CD4-positive, CD25-positive, alpha-beta regulatory T cell (primary cell): ENCODE results near the gene PCBP4. TPM values are rescaled to one million over a fixed set of nuclear protein-coding genes. Genes with fewer than 3 reads are reported as not detected.
A peak's percentile ranks its signal among the peaks of the same experiment; 100 is the strongest.

Source experiments
- ATAC-seq, 2 donors: fragments of 150-1000 bp; cut with Tn5 transposase; one replicate each; pipeline ENCODE4 v1.10.0; 2021; ENCODE audit warnings: low read depth in 2 of 2, moderate number of reproducible peaks in 2 of 2, moderate library complexity in 1 of 2
- DNase-seq, 3 donors: peaks; one replicate each; pipeline versions ENCODE4 v3.0.0 to v3.0.0-alpha.2; 2012 to 2022; ENCODE audit warnings: mixed read lengths in 1 of 3
- H3K27ac ChIP-seq: one replicate; pipeline ENCODE4 v1.7.0; 2013; ENCODE audit warnings: mild to moderate bottlenecking, low read length; ENCODE audit not compliant: insufficient read depth, poor library complexity, severe bottlenecking
- H3K27me3 ChIP-seq: one replicate; pipeline ENCODE4 v1.7.0; 2013; ENCODE audit warnings: low read length; ENCODE audit not compliant: control insufficient read depth, insufficient read depth
- H3K36me3 ChIP-seq: one replicate; pipeline ENCODE4 v1.7.0; 2013; ENCODE audit warnings: mild to moderate bottlenecking, low read length, moderate library complexity; ENCODE audit not compliant: control insufficient read depth, insufficient read depth
- H3K4me1 ChIP-seq: 2 replicates; pipeline ENCODE4 v1.7.0; 2013; ENCODE audit warnings: mild to moderate bottlenecking, low read length; ENCODE audit not compliant: insufficient read depth, control insufficient read depth, poor library complexity, severe bottlenecking
- H3K4me3 ChIP-seq: one replicate; pipeline ENCODE4 v1.7.0; 2013; ENCODE audit warnings: low read depth, mild to moderate bottlenecking, low read length, moderate library complexity
- H3K9me3 ChIP-seq, 2 experiments: 1 replicate in 1 of 2; 2 replicates in 1 of 2; pipeline ENCODE4 v1.7.0; 2013; ENCODE audit warnings: low read length in 2 of 2, mild to moderate bottlenecking in 1 of 2, moderate library complexity in 1 of 2; ENCODE audit not compliant: control insufficient read depth in 2 of 2
- H3K27ac Mint-ChIP-seq, 3 donors: one replicate each; pipeline ENCODE4 v1.8.0; 2020 to 2022; ENCODE audit warnings: mild to moderate bottlenecking in 3 of 3, mixed read lengths in 3 of 3, moderate library complexity in 2 of 3
- H3K27me3 Mint-ChIP-seq: one replicate; pipeline ENCODE4 v1.8.0; 2022; ENCODE audit warnings: mild to moderate bottlenecking, mixed read lengths
- H3K36me3 Mint-ChIP-seq: one replicate; pipeline ENCODE4 v1.8.0; 2020; ENCODE audit warnings: mixed read lengths
- H3K4me1 Mint-ChIP-seq, 4 donors: one replicate each; pipeline ENCODE4 v1.8.0; 2020 to 2022; ENCODE audit warnings: mixed read lengths in 4 of 4, mild to moderate bottlenecking in 1 of 4
- H3K4me3 Mint-ChIP-seq, 4 donors: one replicate each; pipeline ENCODE4 v1.8.0; 2020 to 2022; ENCODE audit warnings: mild to moderate bottlenecking in 4 of 4, mixed read lengths in 4 of 4, moderate library complexity in 3 of 4
- H3K9me3 Mint-ChIP-seq, 7 donors: one replicate each; pipeline ENCODE4 v1.8.0; 2020 to 2022; ENCODE audit warnings: mixed read lengths in 7 of 7, mild to moderate bottlenecking in 3 of 7, moderate library complexity in 2 of 7
- polyA plus RNA-seq, 4 donors: library from polyadenylated mRNA; unstranded; fragments of 300-500 nt; fragmentation: Illumina TruSeq; gene quantifications; one replicate each; pipeline ENCODE4 v1.2.3, GENCODE V29; 2021
- total RNA-seq: library from RNA; stranded (reverse); gene quantifications from one replicate; pipeline ENCODE4 v1.2.3, GENCODE V29; 2022

PCBP4 gene
- total RNA-seq = 24.6 TPM
- 10 to 100 TPM in 3 of 4 donors, 1 to 10 TPM in 1; 9.6 to 19.4 (median 12.9) TPM for polyA plus RNA-seq

DNA sequence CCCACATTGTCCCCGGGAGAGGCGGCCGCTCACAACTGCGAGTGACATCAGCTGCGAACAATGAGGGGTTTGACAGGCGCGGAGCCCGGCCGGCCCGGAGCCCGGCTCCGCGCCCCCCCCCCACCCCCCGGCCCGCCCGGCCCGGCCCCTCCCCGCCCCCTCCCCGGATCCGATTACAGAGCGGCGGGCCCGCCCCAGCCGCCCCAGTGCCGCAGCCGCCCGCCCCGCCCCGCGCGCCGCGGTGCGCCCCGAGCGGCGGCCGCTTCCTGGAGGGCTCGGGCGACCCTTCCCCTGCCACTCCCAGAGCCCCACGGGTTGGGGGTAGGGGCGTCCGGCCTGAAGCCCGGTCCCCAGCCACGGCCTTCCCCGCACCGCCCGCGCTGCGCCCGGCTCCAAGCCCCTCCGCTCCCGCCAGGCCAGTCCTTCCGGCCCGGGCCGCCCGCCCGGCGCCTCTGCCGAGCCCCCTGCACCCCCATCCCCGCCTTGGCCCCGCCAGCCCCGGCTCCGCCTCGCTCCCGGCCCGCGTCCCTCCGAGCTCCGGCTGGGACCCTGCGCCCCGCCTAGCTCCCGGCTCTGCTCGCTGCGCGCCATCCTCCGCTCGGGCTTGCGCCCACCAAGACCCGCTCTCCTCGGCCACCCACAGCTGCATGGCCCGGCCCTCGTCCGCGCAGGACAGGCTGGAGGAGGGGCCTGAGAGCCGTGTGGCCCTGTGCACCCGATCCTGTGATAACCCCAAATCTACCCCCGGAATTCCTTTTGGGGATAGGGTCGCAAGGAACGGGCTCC is at the start of gene PCBP4:
Gene PCBP4, minus strand, starts transcription at position 71 of the 786 bp plus-strand sequence. CDS start 6,214 bp downstream, outside the sequence.
- H3K9me3 Mint-ChIP-seq = no peaks in the 10 kb centered on the region
- H3K27ac Mint-ChIP-seq = peak within 1 kb of the TSS; percentile 71 to 87 (median 77)
- H3K4me1 Mint-ChIP-seq = peaks cover 0 to 50% (median 14%) of the 10 kb centered on the region in 4 donors
- peak; percentile 56 to 59 for ATAC-seq
- Histone ChIP-seq H3K27ac (peak within 1 kb of the TSS; percentile 47), H3K4me3 (peak within 1 kb of the TSS; percentile 59), H3K4me1 (peaks cover 24% of the 10 kb centered on the region), H3K36me3 (no peaks in the 10 kb centered on the region), H3K27me3 (no peaks in the 10 kb centered on the region), H3K9me3 (no peaks in the 10 kb centered on the region)
- no peaks in the 10 kb centered on the region for H3K27me3 Mint-ChIP-seq
- DNase-seq = peak; percentile 31 to 43 (median 35)
- H3K4me3 Mint-ChIP-seq = peak within 1 kb of the TSS; percentile 86 to 97 (median 90)
- H3K36me3 Mint-ChIP-seq = no peaks in the 10 kb centered on the region

DNA sequence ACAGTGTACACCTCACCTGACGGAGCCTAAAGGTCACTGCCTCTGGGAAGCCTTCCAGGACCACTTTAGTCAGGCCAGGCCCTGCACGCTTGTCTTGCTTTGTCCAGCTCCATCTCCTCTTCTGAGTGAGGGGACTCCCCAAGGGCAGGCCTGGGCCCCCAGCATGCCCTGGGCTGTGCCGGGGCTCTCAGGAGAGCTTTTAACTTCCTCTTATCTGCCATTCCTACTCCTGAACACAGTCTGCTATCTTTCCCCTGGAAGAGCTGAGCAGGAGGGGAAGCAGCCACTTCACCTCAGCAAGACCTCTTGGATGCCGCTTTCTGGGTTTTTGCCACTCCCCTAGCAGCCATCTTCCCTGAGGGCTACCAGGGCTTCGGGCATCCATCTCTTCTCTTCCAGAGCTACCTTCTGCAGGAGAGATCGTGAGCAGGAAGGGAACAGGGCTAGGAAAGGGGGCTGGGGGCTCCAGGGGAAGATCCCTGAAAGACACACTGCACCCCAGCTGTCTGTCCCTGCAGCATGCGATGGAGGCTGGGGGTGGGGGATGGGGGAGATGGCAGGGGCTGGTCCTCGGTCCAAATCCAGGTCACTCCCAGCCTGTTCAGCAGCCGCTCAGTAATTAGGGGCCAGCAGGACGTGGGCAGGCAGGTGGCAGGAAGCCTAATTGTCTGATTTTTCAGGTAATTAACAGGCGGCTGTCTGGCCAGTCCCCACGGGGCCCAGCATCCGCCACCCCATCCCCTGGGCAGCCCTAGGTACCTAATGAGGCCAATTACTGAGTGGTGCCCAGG is 48.4 kb upstream of the PCBP4 start:
- H3K9me3 ChIP-seq = no peaks in the 10 kb centered on the region
- Mint-ChIP-seq H3K9me3 (peaks cover 0 to 1% (median 0%) of the 10 kb centered on the region in 7 donors), H3K4me3 (no peak overlapping the region), H3K27me3 (no peaks in the 10 kb centered on the region), H3K27ac (no peak overlapping the region), H3K36me3 (no peaks in the 10 kb centered on the region), H3K4me1 (no peaks in the 10 kb centered on the region)
- H3K4me3 ChIP-seq = no peak overlapping the region
- no peaks in the 10 kb centered on the region for H3K27me3 ChIP-seq
- ATAC-seq (no peak), DNase-seq (no peak)
- no peaks in the 10 kb centered on the region for H3K36me3 ChIP-seq
- no peaks in the 10 kb centered on the region for H3K4me1 ChIP-seq
- no peak overlapping the region for H3K27ac ChIP-seq

DNA sequence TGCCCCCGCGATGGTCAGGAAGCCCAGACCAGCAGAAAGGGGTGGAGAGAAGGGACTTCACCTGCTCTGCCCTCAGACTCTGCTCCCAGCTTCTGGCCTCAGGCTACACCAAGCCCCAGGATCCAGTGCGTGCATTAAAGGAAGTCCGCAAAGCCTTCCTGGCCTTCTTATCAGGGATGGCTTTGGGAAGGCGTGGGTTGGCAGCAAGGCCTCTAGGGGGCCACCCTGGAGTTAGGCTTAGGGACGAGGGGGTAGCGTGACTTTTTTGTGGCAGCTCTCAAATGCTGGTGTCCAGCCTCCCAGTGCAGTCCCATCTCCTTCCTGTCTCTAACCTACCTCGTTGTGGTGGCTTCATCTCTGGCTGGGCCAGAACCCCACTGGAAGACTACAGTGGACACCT is 47.4 kb upstream of the PCBP4 start:
- Histone ChIP-seq H3K4me3 (no peak overlapping the region), H3K36me3 (no peaks in the 10 kb centered on the region), H3K9me3 (no peaks in the 10 kb centered on the region), H3K4me1 (no peaks in the 10 kb centered on the region), H3K27ac (no peak overlapping the region), H3K27me3 (no peaks in the 10 kb centered on the region)
- peaks cover 0 to 2% (median 0%) of the 10 kb centered on the region in 4 donors for H3K4me1 Mint-ChIP-seq
- peaks cover 0 to 1% (median 0%) of the 10 kb centered on the region in 7 donors for H3K9me3 Mint-ChIP-seq
- no peak overlapping the region for H3K4me3 Mint-ChIP-seq
- ATAC-seq = no peak
- no peaks in the 10 kb centered on the region for H3K27me3 Mint-ChIP-seq
- no peak for DNase-seq
- H3K27ac Mint-ChIP-seq = no peak overlapping the region
- H3K36me3 Mint-ChIP-seq = no peaks in the 10 kb centered on the region

DNA sequence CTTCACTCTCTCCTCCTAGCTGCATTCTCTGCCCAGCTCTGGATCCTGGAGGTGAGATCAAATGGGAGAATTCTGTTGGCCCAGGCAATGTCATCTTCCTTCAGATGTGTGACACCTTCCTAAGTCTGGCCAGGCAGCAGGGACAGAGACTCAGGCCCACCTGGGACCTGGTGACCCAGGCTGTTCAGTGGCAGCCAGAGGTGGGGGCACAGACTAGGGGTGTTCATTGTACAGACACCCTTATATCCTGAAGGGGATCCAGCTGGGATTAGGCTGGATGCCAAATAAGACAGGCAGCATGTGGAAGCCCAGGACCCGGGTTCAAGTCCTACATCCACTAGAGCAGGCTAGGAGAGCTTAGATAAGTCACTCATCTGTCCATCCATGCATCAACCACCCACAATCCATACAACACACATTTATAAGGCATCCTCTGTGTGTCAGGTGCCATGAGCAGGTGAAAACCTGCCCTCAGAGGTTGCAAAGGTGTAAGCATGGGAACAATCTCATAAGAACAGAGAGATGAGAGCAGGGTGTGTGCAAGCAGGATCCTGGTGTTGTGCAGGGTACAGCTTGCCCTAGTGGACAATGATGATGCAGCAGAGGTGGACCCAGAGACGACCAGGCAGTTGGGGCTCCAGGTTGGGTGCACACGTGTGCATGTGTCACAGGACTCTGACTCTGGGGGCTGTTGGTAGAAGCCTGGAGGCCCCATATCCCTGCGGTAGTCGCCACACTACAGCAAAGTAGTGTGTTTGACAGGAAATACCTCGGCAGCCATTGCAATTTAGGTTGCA is 46.7 kb upstream of the PCBP4 start:
- Mint-ChIP-seq H3K4me1 (peaks cover 0 to 2% (median 0%) of the 10 kb centered on the region in 4 donors), H3K27me3 (no peaks in the 10 kb centered on the region), H3K27ac (peak overlapping the region in 1 of 3 donors; percentile 35), H3K4me3 (no peak overlapping the region), H3K36me3 (no peaks in the 10 kb centered on the region), H3K9me3 (peaks cover 0 to 1% (median 0%) of the 10 kb centered on the region in 7 donors)
- Histone ChIP-seq H3K27ac (no peak overlapping the region), H3K4me3 (no peak overlapping the region), H3K4me1 (no peaks in the 10 kb centered on the region), H3K9me3 (no peaks in the 10 kb centered on the region), H3K36me3 (no peaks in the 10 kb centered on the region), H3K27me3 (no peaks in the 10 kb centered on the region)
- DNase-seq = no peak
- no peak for ATAC-seq

DNA sequence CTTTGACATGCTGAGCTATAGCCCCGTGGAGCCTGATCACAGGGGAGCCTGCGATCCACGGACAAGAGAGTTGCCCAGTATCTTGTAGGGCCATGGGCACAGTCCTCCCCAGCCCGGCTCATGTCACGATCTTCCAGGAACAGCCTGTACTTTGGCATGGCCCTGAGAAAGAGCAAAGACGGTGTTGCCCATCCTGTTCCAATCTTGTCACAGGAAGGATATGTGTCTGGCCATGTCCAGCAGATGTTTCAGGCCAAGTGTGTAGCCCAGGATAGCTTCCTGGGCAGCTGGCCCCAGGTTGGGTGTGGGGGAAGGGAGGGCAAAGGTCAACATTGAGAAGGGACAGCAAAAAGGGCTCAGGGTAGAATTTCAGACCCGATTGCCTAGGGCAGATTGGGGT is 45.4 kb upstream of the PCBP4 start:
- no peak overlapping the region for H3K4me3 Mint-ChIP-seq
- Histone ChIP-seq H3K4me3 (no peak overlapping the region), H3K36me3 (no peaks in the 10 kb centered on the region), H3K4me1 (no peaks in the 10 kb centered on the region), H3K27ac (no peak overlapping the region), H3K9me3 (no peaks in the 10 kb centered on the region), H3K27me3 (no peaks in the 10 kb centered on the region)
- H3K27me3 Mint-ChIP-seq = no peaks in the 10 kb centered on the region
- DNase-seq = no peak
- H3K4me1 Mint-ChIP-seq = peaks cover 0 to 2% (median 0%) of the 10 kb centered on the region in 4 donors
- H3K9me3 Mint-ChIP-seq = peaks cover 0 to 1% (median 0%) of the 10 kb centered on the region in 7 donors
- no peaks in the 10 kb centered on the region for H3K36me3 Mint-ChIP-seq
- no peak for ATAC-seq
- no peak overlapping the region for H3K27ac Mint-ChIP-seq

DNA sequence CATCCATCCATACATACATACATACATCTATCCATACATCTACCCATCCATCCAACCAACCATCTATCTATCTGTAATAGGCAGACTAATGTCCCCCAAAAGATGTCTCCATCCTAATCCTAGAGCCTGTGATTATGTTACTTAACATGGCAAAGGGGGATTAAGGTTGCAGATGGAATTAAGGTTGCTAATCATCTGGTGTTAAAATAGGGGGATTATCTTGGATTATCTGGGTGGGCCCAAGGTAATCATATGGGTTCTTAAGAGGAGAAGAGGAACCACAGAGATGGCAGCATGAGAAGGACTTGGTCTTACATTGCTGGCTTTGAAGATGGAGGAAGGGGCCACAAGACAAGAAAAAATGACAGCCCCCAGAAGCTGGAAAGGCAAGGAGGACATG is 43.2 kb upstream of the PCBP4 start:
- H3K27ac Mint-ChIP-seq = no peak overlapping the region

DNA sequence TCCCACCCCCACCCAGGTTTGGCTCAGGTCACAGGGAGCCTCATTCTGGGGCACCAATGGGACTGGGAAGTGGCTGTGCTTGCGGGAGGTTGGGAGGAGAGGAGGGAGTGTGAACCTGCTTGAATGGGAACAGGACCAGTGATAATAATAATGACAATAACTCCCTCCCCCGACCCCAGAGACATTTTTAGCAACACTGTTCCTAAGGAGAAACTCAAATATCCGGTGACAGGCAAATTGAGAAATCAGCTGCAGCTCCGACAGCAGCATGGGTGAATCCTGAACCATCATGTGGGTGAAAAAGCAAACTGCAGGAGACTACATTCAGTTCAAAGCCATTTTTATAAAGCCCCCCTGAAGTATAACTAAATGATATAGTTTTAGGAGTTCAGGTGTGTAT is 40.0 kb upstream of the PCBP4 start:
- H3K4me3 ChIP-seq = no peak overlapping the region
- Mint-ChIP-seq H3K36me3 (no peaks in the 10 kb centered on the region), H3K4me1 (peaks cover 0 to 17% (median 0%) of the 10 kb centered on the region in 4 donors), H3K27ac (peak overlapping the region in 1 of 3 donors; percentile 68), H3K27me3 (no peaks in the 10 kb centered on the region), H3K4me3 (no peak overlapping the region), H3K9me3 (peaks cover 0 to 1% (median 0%) of the 10 kb centered on the region in 7 donors)
- no peak overlapping the region for H3K27ac ChIP-seq
- no peaks in the 10 kb centered on the region for H3K27me3 ChIP-seq
- H3K9me3 ChIP-seq = no peaks in the 10 kb centered on the region
- H3K36me3 ChIP-seq = no peaks in the 10 kb centered on the region
- no peak for DNase-seq
- peaks cover 8% of the 10 kb centered on the region for H3K4me1 ChIP-seq
- ATAC-seq = no peak

More for the DNA sequence above, 43.2 kb upstream of the PCBP4 start:
- DNase-seq (no peak), ATAC-seq (no peak)
- H3K9me3 Mint-ChIP-seq = peaks cover 0 to 1% (median 0%) of the 10 kb centered on the region in 7 donors
- H3K9me3 ChIP-seq = no peaks in the 10 kb centered on the region
- peaks cover 0 to 12% (median 0%) of the 10 kb centered on the region in 4 donors for H3K4me1 Mint-ChIP-seq
- H3K27ac ChIP-seq = no peak overlapping the region
- no peaks in the 10 kb centered on the region for H3K36me3 ChIP-seq
- no peaks in the 10 kb centered on the region for H3K27me3 ChIP-seq
- H3K4me3 ChIP-seq = no peak overlapping the region
- no peaks in the 10 kb centered on the region for H3K36me3 Mint-ChIP-seq
- H3K27me3 Mint-ChIP-seq = no peaks in the 10 kb centered on the region
- no peak overlapping the region for H3K4me3 Mint-ChIP-seq
- peaks cover 8% of the 10 kb centered on the region for H3K4me1 ChIP-seq
